ENCODE results near the gene WEE2.

Gene WEE2

GRCh38 chr7:141660259-141660658, 47.9 kb upstream of the WEE2 start (continued):
- no peak for TF ChIP-seq PRDM10 (tag by site-specific recombination; IDR thresholded peaks at IDR 0.05)

GRCh38 chr7:141663081-141663849, 44.9 kb upstream of the WEE2 start:
- CTCF ChIA-PET: interaction anchor here (1.0 to 1.7 kb wide), 2 partner anchors 9 to 13 kb away, joined by 4 to 5 read pairs; no protein-coding TSS in a partner anchor
- Histone ChIP-seq H3K9me3 (ENCODE audit: control insufficient read depth, insufficient read depth, low read depth, low read length) (no peaks in the 10 kb centered on the region), H3K36me3 (ENCODE audit: control insufficient read depth in 2 of 2, insufficient read depth in 1 of 2, low read length in 2 of 2) (peaks cover 0 to 76% of the 10 kb centered on the region in 2 experiments; a peak in 1 of 3 replicates), H3K4me3 (ENCODE audit: low read depth, low read length) (no peak overlapping the region), H3K4me1 (ENCODE audit: control insufficient read depth, insufficient read depth, low read length) (no peaks in the 10 kb centered on the region), H3K27ac (ENCODE audit: extremely low read depth, low read depth, low read length) (no peak overlapping the region)
- POLR2A ChIA-PET: no interaction called here
- no peak for TF ChIP-seq ZNF830 (tag by site-specific recombination; IDR thresholded peaks at IDR 0.05; ENCODE audit: low read depth)
- TF ChIP-seq ZNF473 (tag by site-specific recombination; IDR thresholded peaks at IDR 0.05): no peak
- no peak for TF ChIP-seq KLF9 (tag by site-specific recombination; IDR thresholded peaks at IDR 0.05; ENCODE audit: low read depth)
- TF ChIP-seq ZNF202 (tag by site-specific recombination; IDR thresholded peaks at IDR 0.05; ENCODE audit: borderline replicate concordance): no peak
- TF ChIP-seq ZNF510 (tag by site-specific recombination; IDR thresholded peaks at IDR 0.05; ENCODE audit: insufficient replicate concordance): no peak
- no peak for TF ChIP-seq ZNF26 (tag by site-specific recombination; IDR thresholded peaks at IDR 0.05)
- no peak for TF ChIP-seq PBX3 (CRISPR knock-in tag; IDR thresholded peaks at IDR 0.05)
- TF ChIP-seq ZBTB44 (tag by site-specific recombination; IDR thresholded peaks at IDR 0.05): no peak
- TF ChIP-seq ZNF670 (tag by site-specific recombination; IDR thresholded peaks at IDR 0.05; ENCODE audit: low read depth): no peak
- no peak for TF ChIP-seq YY2 (tag by site-specific recombination; IDR thresholded peaks at IDR 0.05)

- no peaks in the 10 kb centered on the region for H3K4me1 ChIP-seq (ENCODE audit: control insufficient read depth, insufficient read depth, low read length)
- TF ChIP-seq ZNF37A (tag by site-specific recombination; IDR thresholded peaks at IDR 0.05) (no peak), ZNF274 (IDR thresholded peaks at IDR 0.05; ENCODE audit: low read length) (no peak), ZNF274 (tag by site-specific recombination; IDR thresholded peaks at IDR 0.05; ENCODE audit: borderline replicate concordance) (no peak), ZNF704 (tag by site-specific recombination; IDR thresholded peaks at IDR 0.05) (no peak), ZNF768 (tag by site-specific recombination; IDR thresholded peaks at IDR 0.05) (no peak), ZNF785 (tag by site-specific recombination; IDR thresholded peaks at IDR 0.05) (no peak)
- H3K4me3 ChIP-seq (ENCODE audit: low read depth, low read length): no peak overlapping the region
- ChIA-PET CTCF (interaction anchor here (1.7 kb wide), 1 partner anchor 10 kb away, joined by 5 read pairs; no protein-coding TSS in a partner anchor), POLR2A (no interaction called here)
- H3K27ac ChIP-seq (ENCODE audit: extremely low read depth, low read depth, low read length): no peak overlapping the region
- H3K9me3 ChIP-seq (ENCODE audit: control insufficient read depth, insufficient read depth, low read depth, low read length): no peaks in the 10 kb centered on the region
- H3K36me3 ChIP-seq (ENCODE audit: control insufficient read depth in 2 of 2, insufficient read depth in 1 of 2, low read length in 2 of 2): peaks cover 0 to 64% of the 10 kb centered on the region in 2 experiments; a peak in 1 of 3 replicates
These were observed 43.7 kb upstream of the WEE2 start for GRCh38 chr7:141664450-141664849.

Data from HEK293 (cell line).